HG03354 (cell line): ENCODE data around the gene CFAP97.
"Not testable (repeated sequence)": the region's sequence is repeated elsewhere in the genome, so short reads cannot be mapped to it uniquely, and the experiment has no call there.

ENCODE experiments used
- ATAC-seq: cut with Tn5 transposase; IDR thresholded peaks from one replicate; pipeline ENCODE4 v1.9.1; 2021; ENCODE audit warnings: mild to moderate bottlenecking; ENCODE audit not compliant: unreplicated experiment, poor library complexity, severe bottlenecking

The CFAP97 gene

GRCh38 chr4:185203486-185204237 lies at the start of gene CFAP97:
Gene CFAP97 (minus strand): TSS chr4:185204000. CDS start chr4:185191196, 12,804 bp downstream.
- peak; percentile 77 for ATAC-seq

- ATAC-seq = no peak
Measured at GRCh38 chr4:185249105-185249504, 45.3 kb upstream of the CFAP97 start.

- ATAC-seq = no peak
Measured at GRCh38 chr4:185248393-185249039, 44.7 kb upstream of the CFAP97 start.

- no peak for ATAC-seq
Measured at GRCh38 chr4:185247151-185247550, 43.4 kb upstream of the CFAP97 start.

- ATAC-seq = no peak
Measured at GRCh38 chr4:185246453-185246852, 42.7 kb upstream of the CFAP97 start.

GRCh38 chr4:185244763-185245162 lies 41.0 kb upstream of the CFAP97 start:
- no peak for ATAC-seq

- ATAC-seq = no peak
Measured at GRCh38 chr4:185243879-185244278, 40.1 kb upstream of the CFAP97 start.

GRCh38 chr4:185242749-185243533 lies 39.1 kb upstream of the CFAP97 start:
- no peak for ATAC-seq

GRCh38 chr4:185240486-185240885 lies 36.7 kb upstream of the CFAP97 start:
- ATAC-seq = not testable (repeated sequence)

GRCh38 chr4:185238750-185239149 lies 35.0 kb upstream of the CFAP97 start:
- no peak for ATAC-seq

- no peak for ATAC-seq
Measured at GRCh38 chr4:185238215-185238681, 34.4 kb upstream of the CFAP97 start.

- ATAC-seq = no peak
Measured at GRCh38 chr4:185237175-185237574, 33.4 kb upstream of the CFAP97 start.

GRCh38 chr4:185235843-185236503 lies 32.2 kb upstream of the CFAP97 start:
- ATAC-seq = no peak

GRCh38 chr4:185235119-185235842 lies 31.5 kb upstream of the CFAP97 start:
- ATAC-seq = no peak

GRCh38 chr4:185232370-185232769 lies 28.6 kb upstream of the CFAP97 start:
- no peak for ATAC-seq

- ATAC-seq = no peak
Measured at GRCh38 chr4:185229021-185229818, 25.4 kb upstream of the CFAP97 start.

- ATAC-seq = no peak
Measured at GRCh38 chr4:185227713-185228278, 24.0 kb upstream of the CFAP97 start.

- ATAC-seq = no peak
Measured at GRCh38 chr4:185227131-185227551, 23.3 kb upstream of the CFAP97 start.
